ENCODE measurements around the gene RFX2.

Gene RFX2

DNA sequence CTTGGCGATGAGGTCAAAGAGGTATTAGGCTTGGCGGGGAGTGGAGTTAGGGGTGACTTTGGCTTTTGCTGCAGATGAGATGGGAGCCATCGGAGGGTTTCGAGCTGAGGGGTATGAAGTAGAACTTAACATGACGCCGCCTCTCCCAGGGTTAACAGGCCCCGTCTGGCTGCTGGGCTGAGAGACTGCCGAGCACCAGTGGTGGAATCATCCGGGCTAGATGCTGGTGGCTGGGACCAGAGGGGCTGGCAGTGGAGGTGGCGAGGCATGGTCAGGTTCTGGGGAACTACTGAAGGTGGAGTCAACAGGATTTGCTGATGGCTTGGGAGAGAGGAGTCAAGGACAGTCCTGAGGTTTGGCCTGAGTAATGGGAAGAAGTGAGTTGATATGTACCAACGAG is 4.9 kb downstream of the RFX2 start:
- H3K4me1 ChIP-seq (ENCODE audit: low read depth, poor library complexity, severe bottlenecking): peaks cover 4% of the 10 kb centered on the region
- no peak overlapping the region for H3K27ac ChIP-seq
- no peak for TF ChIP-seq CTCF (conservative IDR thresholded peaks at IDR 0.05; ENCODE audit: low read depth, low read length)
- no peaks in the 10 kb centered on the region for H3K79me2 ChIP-seq (ENCODE audit: insufficient read depth, low read depth)
- no peaks in the 10 kb centered on the region for H3K36me3 ChIP-seq (ENCODE audit: insufficient read depth)
- H3K9ac ChIP-seq: no peak overlapping the region
- H3K27me3 ChIP-seq (ENCODE audit: insufficient read depth, low read depth): no peaks in the 10 kb centered on the region
- no peak overlapping the region for H3K4me3 ChIP-seq (IDR thresholded peaks at IDR 0.05; ENCODE audit: insufficient read depth, low read depth, low read length)
- H2AFZ ChIP-seq (ENCODE audit: low read depth): no peak overlapping the region
- no peak overlapping the region for H3K4me2 ChIP-seq
- no peaks in the 10 kb centered on the region for H4K20me1 ChIP-seq (ENCODE audit: insufficient read depth)

GRCh38 chr19:6103894-6104293 is 6.4 kb downstream of the RFX2 start:
- Histone ChIP-seq H3K4me1 (ENCODE audit: low read depth, poor library complexity, severe bottlenecking) (no peaks in the 10 kb centered on the region), H3K27me3 (ENCODE audit: insufficient read depth, low read depth) (no peaks in the 10 kb centered on the region), H4K20me1 (ENCODE audit: insufficient read depth) (no peaks in the 10 kb centered on the region), H3K36me3 (ENCODE audit: insufficient read depth) (no peaks in the 10 kb centered on the region), H3K79me2 (ENCODE audit: insufficient read depth, low read depth) (no peaks in the 10 kb centered on the region), H2AFZ (ENCODE audit: low read depth) (no peak overlapping the region), H3K9ac (no peak overlapping the region), H3K27ac (no peak overlapping the region), H3K4me2 (no peak overlapping the region), H3K4me3 (IDR thresholded peaks at IDR 0.05; ENCODE audit: insufficient read depth, low read depth, low read length) (no peak overlapping the region)
- TF ChIP-seq CTCF (conservative IDR thresholded peaks at IDR 0.05; ENCODE audit: low read depth, low read length): no peak

DNA sequence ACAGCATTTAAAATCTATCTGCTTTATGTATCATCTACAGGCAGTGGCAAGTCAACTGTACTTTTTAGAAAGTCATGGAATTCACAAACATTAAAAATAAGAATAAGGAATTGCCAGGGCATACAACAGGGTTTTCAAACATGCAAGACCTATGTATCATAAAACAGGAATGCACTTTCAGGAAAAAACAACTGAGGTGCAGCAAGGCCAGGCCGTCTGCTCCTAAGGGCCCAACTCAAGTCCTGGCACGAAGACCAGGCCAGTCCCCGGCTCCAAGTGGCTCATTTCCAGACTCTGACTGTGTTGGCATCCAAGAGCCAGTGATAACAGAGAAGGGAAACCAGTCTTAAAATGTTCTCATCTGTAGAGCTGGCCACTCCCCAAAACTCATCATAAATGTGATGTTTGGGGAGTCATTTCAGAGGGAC is 7.1 kb downstream of the RFX2 start:
- Histone ChIP-seq H2AFZ (ENCODE audit: low read depth) (no peak overlapping the region), H3K27ac (no peak overlapping the region), H3K4me2 (no peak overlapping the region), H3K36me3 (ENCODE audit: insufficient read depth) (no peaks in the 10 kb centered on the region), H3K4me1 (ENCODE audit: low read depth, poor library complexity, severe bottlenecking) (no peaks in the 10 kb centered on the region), H3K27me3 (ENCODE audit: insufficient read depth, low read depth) (no peaks in the 10 kb centered on the region), H4K20me1 (ENCODE audit: insufficient read depth) (no peaks in the 10 kb centered on the region), H3K4me3 (IDR thresholded peaks at IDR 0.05; ENCODE audit: insufficient read depth, low read depth, low read length) (no peak overlapping the region), H3K9ac (no peak overlapping the region), H3K79me2 (ENCODE audit: insufficient read depth, low read depth) (no peaks in the 10 kb centered on the region)
- TF ChIP-seq CTCF (conservative IDR thresholded peaks at IDR 0.05; ENCODE audit: low read depth, low read length): no peak

- no peak overlapping the region for H3K4me2 ChIP-seq
- no peak overlapping the region for H3K9ac ChIP-seq
- H3K79me2 ChIP-seq (ENCODE audit: insufficient read depth, low read depth): no peaks in the 10 kb centered on the region
Observed at GRCh38 chr19:6101991-6102390, 8.3 kb downstream of the RFX2 start.

More at GRCh38 chr19:6101991-6102390, 8.3 kb downstream of the RFX2 start:
- H3K36me3 ChIP-seq (ENCODE audit: insufficient read depth): no peaks in the 10 kb centered on the region
- no peak for TF ChIP-seq CTCF (conservative IDR thresholded peaks at IDR 0.05; ENCODE audit: low read depth, low read length)
- H3K4me3 ChIP-seq (IDR thresholded peaks at IDR 0.05; ENCODE audit: insufficient read depth, low read depth, low read length): no peak overlapping the region
- H3K27ac ChIP-seq: no peak overlapping the region
- H3K27me3 ChIP-seq (ENCODE audit: insufficient read depth, low read depth): no peaks in the 10 kb centered on the region
- H2AFZ ChIP-seq (ENCODE audit: low read depth): no peak overlapping the region
- no peaks in the 10 kb centered on the region for H4K20me1 ChIP-seq (ENCODE audit: insufficient read depth)
- H3K4me1 ChIP-seq (ENCODE audit: low read depth, poor library complexity, severe bottlenecking): no peaks in the 10 kb centered on the region

Data from KMS-11 (cell line).